Activated T-cell treated with anti-CD3 and anti-CD28 coated beads, Interleukin-2, amount 50 U/mL, for 72 hours (primary cell): ENCODE data around the gene MS4A4A. TPM values are rescaled to one million over a fixed set of nuclear protein-coding genes. Genes with fewer than 3 reads are reported as not detected.
"Not testable (repeated sequence)": the region's sequence is repeated elsewhere in the genome, so short reads cannot be mapped to it uniquely, and the experiment has no call there.

ENCODE experiments used
- ATAC-seq, 2 donors: fragments of 150-1000 bp; cut with Tn5 transposase; replicated peaks in 1 of 2; 2 replicates each; pipeline ENCODE4 v1.10.0; 2021; ENCODE audit warnings: moderate library complexity in 2 of 2, mild to moderate bottlenecking in 1 of 2
- DNase-seq, 2 donors: peaks; one replicate each; pipeline ENCODE4 v3.0.0; 2021 to 2022; ENCODE audit warnings: mixed read lengths in 1 of 2
- H3K27ac Mint-ChIP-seq: one replicate; pipeline ENCODE4 v1.8.0; 2022; ENCODE audit warnings: mild to moderate bottlenecking, moderate library complexity, mixed read lengths
- H3K27me3 Mint-ChIP-seq: one replicate; pipeline ENCODE4 v1.8.0; 2022; ENCODE audit warnings: low read depth, mixed read lengths
- H3K36me3 Mint-ChIP-seq, 2 donors: one replicate each; pipeline ENCODE4 v1.8.0; 2022; ENCODE audit warnings: mixed read lengths in 2 of 2, mild to moderate bottlenecking in 1 of 2; ENCODE audit not compliant: insufficient read depth in 2 of 2
- H3K4me1 Mint-ChIP-seq: one replicate; pipeline ENCODE4 v1.8.0; 2022; ENCODE audit warnings: low read depth, mixed read lengths
- H3K4me3 Mint-ChIP-seq, 2 donors: one replicate each; pipeline ENCODE4 v1.8.0; 2022; ENCODE audit warnings: mild to moderate bottlenecking in 2 of 2, mixed read lengths in 2 of 2, moderate library complexity in 2 of 2
- H3K9me3 Mint-ChIP-seq, 2 donors: one replicate each; pipeline ENCODE4 v1.8.0; 2022; ENCODE audit warnings: mixed read lengths in 2 of 2
- total RNA-seq, 2 donors: library from RNA; stranded (reverse); gene quantifications; one replicate each; pipeline ENCODE4 v1.2.3, GENCODE V29; 2022

MS4A4A gene
- total RNA-seq, 2 donors from 2014 or later = not detected

DNA sequence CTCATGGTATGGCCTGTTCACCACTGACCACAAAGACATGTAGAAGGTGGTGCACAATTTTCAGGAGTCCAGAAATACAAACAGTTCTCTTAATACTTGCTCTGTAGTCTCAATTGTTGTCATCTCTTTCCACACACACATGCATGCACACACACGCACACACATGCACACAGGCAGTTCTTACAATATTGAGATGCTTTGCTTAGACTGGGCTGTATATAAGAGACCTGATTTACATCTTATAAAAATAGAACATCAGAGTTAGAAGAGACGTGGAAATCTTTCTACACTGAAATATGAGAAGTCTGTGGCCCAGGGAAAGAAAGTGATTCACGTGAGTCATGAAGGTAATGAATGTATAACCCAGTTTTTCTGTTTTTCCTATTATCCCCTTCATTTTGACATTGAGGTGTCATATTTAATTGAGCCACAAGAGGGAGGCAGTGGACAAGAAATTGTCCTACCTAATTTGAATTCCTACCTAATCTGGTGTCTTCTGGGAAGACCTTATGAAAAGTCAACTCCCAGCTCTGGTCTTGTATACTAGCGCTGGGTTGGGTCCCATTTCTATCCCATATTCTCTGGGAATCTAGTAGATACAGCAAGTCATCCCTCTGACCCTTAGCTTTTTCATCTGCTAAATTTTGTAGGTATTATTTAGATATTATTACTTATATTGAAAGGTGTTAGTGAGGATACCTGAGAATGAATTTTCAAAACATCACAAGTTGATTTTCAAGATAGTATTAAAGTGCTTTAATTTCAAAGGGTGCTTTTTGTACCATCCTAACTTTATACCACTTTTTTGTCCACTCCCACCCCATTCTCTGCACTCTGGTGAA, 14.9 kb upstream of the MS4A4A start:
- no peak overlapping the region for H3K27ac Mint-ChIP-seq
- H3K36me3 Mint-ChIP-seq = peaks cover 0 to 4% of the 10 kb centered on the region in 2 donors
- DNase-seq (peak; percentile 9 to 42), ATAC-seq (peak; percentile 39 to 45)
- no peak overlapping the region for H3K4me3 Mint-ChIP-seq
- H3K9me3 Mint-ChIP-seq = peaks cover 1 to 4% of the 10 kb centered on the region in 2 donors
- peaks cover 29% of the 10 kb centered on the region for H3K27me3 Mint-ChIP-seq
- no peaks in the 10 kb centered on the region for H3K4me1 Mint-ChIP-seq

DNA sequence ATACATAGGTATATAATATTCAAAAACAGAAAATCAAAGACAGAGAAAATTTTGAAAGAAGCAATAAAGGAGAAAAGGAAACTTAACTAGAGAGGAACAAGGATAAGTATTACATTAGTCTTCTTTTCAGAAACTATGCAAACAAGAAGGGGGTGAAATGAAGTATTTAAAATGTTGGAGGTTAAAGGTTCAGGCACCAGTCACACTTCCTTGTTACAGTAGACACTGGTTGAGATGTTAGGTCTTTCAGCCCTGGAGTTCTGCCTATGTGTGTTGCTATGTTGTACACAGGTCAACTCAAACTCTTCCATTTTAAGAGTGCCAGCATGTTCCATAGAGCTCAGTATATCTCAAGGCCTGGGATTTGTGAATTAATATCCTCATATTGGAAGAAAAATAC, 6.0 kb upstream of the MS4A4A start:
- Mint-ChIP-seq H3K4me3 (no peak overlapping the region), H3K27ac (no peak overlapping the region), H3K4me1 (peaks cover 12% of the 10 kb centered on the region), H3K9me3 (peaks cover 1 to 4% of the 10 kb centered on the region in 2 donors), H3K36me3 (peaks cover 1 to 3% of the 10 kb centered on the region in 2 donors), H3K27me3 (peaks cover 35% of the 10 kb centered on the region)
- ATAC-seq (no peak), DNase-seq (no peak)

DNA sequence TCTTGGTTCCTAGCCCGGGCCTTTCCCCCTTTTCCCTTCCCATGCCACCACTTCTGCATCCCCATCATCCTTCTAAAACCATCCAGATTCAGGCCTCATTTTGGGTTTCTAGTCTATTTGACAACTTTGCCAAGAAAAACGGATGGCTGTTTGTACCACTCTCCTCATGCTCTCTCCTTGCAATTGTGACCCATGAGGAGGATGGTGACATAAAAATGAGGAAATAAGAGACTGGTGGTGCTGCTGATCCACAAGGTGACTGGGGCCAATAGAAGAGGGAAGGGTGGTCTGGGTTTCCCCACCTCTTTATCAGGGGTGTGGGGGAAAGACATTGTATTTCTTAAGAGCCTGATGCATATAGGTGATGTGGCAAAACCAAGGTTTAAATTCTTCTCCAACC, 1.0 kb downstream of the MS4A4A start:
- Mint-ChIP-seq H3K27me3 (peaks cover 24% of the 10 kb centered on the region), H3K9me3 (peaks cover 0 to 2% of the 10 kb centered on the region in 2 donors), H3K4me1 (no peaks in the 10 kb centered on the region), H3K4me3 (no peak overlapping the region), H3K36me3 (no peaks in the 10 kb centered on the region), H3K27ac (no peak overlapping the region)
- DNase-seq = no peak
- ATAC-seq = no peak

DNA sequence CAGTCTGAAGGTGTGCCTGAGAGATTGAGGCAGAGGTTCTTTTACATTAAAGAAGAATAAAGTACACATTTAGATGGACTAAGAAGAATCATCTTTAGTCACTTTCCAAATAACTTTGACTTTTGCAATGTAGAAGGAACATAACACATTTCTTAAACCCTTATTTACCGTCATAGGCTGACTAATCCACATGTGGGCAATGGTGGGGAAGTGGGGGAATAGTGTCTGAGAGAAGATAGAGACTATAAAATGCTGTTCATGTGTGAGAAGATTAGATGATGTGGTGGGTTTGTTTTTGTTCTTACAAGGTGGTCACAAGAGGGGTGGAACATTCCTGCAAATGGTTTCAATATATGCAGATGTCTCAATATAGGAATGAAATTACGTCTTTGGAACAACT, 1.8 kb downstream of the MS4A4A start:
- Mint-ChIP-seq H3K4me3 (no peak overlapping the region), H3K9me3 (no peaks in the 10 kb centered on the region), H3K27ac (no peak overlapping the region), H3K27me3 (peaks cover 24% of the 10 kb centered on the region), H3K4me1 (no peaks in the 10 kb centered on the region), H3K36me3 (no peaks in the 10 kb centered on the region)
- no peak for ATAC-seq
- no peak for DNase-seq

DNA sequence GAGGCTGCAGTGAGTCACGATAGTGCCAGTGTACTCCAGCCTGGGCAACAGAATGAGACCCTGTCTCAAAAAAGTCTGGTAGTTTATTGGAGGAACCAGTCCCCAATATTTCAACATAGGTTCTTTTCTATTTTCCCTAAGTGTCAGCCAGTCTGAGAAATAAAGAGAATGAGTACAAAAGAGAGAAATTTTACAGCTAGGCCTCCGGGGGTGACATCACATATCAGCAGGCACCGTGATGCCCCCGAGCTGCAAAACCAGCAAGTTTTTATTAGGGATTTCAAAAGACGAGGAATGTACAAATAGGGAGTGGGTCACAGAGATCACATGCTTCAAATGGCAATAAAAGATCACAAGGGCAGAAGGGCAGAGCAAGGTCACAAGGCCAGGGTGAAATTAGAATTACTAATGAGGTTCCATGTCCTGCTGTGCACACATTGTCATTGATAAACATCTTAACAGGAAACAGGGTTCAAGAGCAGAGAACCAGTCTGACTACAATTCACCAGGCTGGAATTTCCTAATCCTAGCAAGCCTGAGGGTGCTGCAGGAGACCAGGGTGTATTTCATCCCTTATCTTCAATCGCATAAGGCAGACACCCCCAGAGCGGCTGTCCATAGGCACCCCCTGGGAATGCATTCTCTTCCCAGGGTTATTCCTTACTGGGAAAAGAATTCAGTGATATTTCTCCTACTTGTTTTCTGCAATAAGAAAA, 5.1 kb downstream of the MS4A4A start:
- not testable (repeated sequence) for DNase-seq, H3K4me3 Mint-ChIP-seq, H3K9me3 Mint-ChIP-seq, H3K36me3 Mint-ChIP-seq, H3K4me1 Mint-ChIP-seq, ATAC-seq
- peaks cover 17% of the 10 kb centered on the region for H3K27me3 Mint-ChIP-seq
- H3K27ac Mint-ChIP-seq = peak overlapping the region; percentile 7

DNA sequence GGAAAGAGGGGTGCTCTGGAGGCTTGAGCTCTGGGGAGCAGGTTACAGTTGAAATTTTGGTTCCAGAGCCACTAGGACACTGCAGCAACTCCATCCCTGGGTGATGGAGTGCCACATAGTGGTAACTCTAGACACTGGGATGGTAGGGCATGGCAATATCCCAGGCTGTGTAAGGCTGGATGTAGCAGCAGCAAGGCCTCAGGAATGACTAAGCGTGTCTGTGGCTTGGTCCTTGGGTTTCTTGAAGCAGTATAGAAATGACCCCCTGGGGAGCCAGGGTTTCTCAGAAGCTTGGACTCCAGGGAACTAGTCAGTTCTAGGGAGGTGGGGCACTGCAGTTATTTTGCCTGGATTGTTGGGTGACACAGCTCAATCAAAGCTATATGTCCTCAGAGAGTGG, 8.1 kb downstream of the MS4A4A start:
- H3K4me1 Mint-ChIP-seq = no peaks in the 10 kb centered on the region
- no peaks in the 10 kb centered on the region for H3K36me3 Mint-ChIP-seq
- no peak overlapping the region for H3K4me3 Mint-ChIP-seq
- peaks cover 11% of the 10 kb centered on the region for H3K27me3 Mint-ChIP-seq
- DNase-seq (no peak), ATAC-seq (no peak)
- H3K27ac Mint-ChIP-seq = no peak overlapping the region
- no peaks in the 10 kb centered on the region for H3K9me3 Mint-ChIP-seq

DNA sequence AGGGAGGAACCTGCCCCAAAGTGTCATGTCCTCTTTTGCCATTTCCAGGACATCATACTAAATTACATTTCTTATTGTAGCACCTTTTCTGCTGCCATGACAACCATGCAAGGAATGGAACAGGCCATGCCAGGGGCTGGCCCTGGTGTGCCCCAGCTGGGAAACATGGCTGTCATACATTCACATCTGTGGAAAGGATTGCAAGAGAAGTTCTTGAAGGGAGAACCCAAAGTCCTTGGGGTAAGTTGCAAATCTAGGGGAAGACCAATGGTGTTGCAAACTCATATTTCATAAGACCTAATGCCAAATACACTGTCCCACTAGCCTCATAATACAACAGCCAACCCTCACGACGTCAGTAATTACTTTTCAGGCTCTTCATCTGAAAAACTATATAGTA, 11.7 kb downstream of the MS4A4A start:
- no peak for ATAC-seq

DNA sequence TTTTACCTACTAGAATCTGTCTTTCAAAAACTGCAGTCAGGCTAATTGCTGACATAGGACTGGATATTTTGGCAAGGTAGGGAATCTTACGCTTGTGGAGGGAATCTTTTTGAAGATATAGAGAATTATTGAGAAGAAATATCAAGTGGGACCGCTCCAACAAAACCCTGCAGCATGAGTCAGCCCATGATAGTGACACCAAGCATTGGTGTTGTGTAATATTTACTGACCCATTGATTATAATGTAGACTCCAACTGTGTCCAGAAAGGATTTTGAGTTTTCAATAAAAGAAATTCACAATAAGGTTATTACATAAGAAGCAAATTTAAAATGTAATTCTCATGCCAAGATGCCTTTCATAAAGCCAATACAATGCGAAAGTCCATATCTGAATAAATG, 20.7 kb downstream of the MS4A4A start:
- DNase-seq = no peak
- ATAC-seq = no peak
- H3K27me3 Mint-ChIP-seq = peaks cover 39% of the 10 kb centered on the region
- no peak overlapping the region for H3K4me3 Mint-ChIP-seq
- no peak overlapping the region for H3K27ac Mint-ChIP-seq
- no peaks in the 10 kb centered on the region for H3K36me3 Mint-ChIP-seq
- H3K4me1 Mint-ChIP-seq = no peaks in the 10 kb centered on the region
- H3K9me3 Mint-ChIP-seq = no peaks in the 10 kb centered on the region

More for the DNA sequence above, 11.7 kb downstream of the MS4A4A start:
- Mint-ChIP-seq H3K4me3 (no peak overlapping the region), H3K4me1 (no peaks in the 10 kb centered on the region), H3K9me3 (no peaks in the 10 kb centered on the region), H3K27ac (no peak overlapping the region), H3K27me3 (peaks cover 24% of the 10 kb centered on the region), H3K36me3 (no peaks in the 10 kb centered on the region)
- no peak for DNase-seq

DNA sequence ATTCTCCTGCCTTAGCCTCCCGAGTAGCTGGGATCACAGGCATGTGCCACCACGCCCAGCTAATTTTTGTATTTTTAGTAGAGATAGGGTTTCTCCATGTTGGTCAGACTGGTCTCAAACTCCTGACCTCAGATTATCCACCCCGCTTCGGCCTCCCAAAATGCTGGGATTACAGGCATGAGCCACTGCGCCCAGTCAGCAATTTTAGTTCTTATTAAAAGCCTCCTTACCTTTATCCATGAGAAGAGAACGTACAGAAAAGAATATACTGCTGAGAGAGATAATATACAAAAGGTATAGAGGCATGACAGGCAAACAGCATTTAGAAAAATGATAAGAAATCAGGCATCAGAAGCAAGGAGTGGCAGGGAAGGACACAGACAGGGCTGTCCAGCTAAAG, 21.4 kb downstream of the MS4A4A start:
- H3K9me3 Mint-ChIP-seq, H3K4me1 Mint-ChIP-seq, H3K4me3 Mint-ChIP-seq, H3K36me3 Mint-ChIP-seq, ATAC-seq, H3K27ac Mint-ChIP-seq, DNase-seq: not testable (repeated sequence)
- peaks cover 39% of the 10 kb centered on the region for H3K27me3 Mint-ChIP-seq

DNA sequence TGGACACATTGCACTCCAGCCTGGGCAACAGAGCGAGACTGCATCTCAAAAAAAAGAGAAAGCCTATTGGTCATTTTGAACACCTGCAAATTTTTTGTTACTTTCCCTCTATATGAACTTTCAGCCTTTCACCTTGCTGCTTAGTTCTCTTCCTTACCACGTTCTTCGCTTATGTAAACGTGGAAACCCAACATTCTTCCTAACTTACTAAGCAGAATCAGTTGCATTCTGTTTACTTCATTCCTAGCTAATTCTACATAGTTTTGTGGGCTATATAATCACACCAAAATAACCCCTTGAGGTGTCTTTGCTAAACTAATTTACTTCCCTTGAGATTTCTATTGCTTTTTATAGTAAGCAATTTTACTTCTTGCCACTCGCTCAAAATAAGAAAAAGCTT, 23.2 kb downstream of the MS4A4A start:
- Mint-ChIP-seq H3K36me3 (no peaks in the 10 kb centered on the region), H3K4me1 (peaks cover 22% of the 10 kb centered on the region), H3K27ac (no peak overlapping the region), H3K4me3 (no peak overlapping the region), H3K9me3 (no peaks in the 10 kb centered on the region), H3K27me3 (peaks cover 37% of the 10 kb centered on the region)
- DNase-seq = no peak
- no peak for ATAC-seq

DNA sequence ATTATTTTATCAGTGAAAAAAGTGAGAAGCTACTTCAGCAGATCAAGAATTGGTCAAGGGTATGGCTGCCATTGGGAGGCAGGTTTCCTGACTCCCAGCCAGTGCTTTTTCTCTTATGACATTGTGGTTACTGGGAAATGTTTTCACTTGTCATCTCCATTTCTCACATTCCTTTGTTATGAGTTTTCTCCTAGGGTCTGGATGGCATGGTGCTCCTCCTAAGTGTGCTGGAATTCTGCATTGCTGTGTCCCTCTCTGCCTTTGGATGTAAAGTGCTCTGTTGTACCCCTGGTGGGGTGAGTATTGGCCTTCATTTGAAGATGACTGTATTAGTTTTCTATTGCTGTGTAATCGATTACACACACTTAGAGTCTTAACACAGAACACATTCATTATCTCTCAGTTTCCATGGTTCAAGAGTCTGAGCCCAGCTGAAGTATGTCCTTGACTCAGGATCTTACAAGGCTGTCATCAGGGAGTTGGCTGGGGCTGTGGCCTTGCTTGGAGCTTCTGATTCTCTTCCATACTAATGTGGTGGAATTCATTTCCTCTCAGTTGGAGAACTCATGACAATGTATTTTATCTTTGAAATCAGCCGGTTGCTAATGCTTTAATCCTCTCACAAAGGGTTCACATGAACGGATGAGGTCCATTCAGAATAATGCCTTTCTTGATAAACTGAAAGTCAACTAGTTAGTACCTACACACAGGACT, 25.6 kb downstream of the MS4A4A start:
- no peaks in the 10 kb centered on the region for H3K36me3 Mint-ChIP-seq
- ATAC-seq (no peak), DNase-seq (no peak)
- H3K27ac Mint-ChIP-seq = no peak overlapping the region
- no peak overlapping the region for H3K4me3 Mint-ChIP-seq
- H3K9me3 Mint-ChIP-seq = no peaks in the 10 kb centered on the region
- peaks cover 33% of the 10 kb centered on the region for H3K4me1 Mint-ChIP-seq
- peaks cover 47% of the 10 kb centered on the region for H3K27me3 Mint-ChIP-seq

DNA sequence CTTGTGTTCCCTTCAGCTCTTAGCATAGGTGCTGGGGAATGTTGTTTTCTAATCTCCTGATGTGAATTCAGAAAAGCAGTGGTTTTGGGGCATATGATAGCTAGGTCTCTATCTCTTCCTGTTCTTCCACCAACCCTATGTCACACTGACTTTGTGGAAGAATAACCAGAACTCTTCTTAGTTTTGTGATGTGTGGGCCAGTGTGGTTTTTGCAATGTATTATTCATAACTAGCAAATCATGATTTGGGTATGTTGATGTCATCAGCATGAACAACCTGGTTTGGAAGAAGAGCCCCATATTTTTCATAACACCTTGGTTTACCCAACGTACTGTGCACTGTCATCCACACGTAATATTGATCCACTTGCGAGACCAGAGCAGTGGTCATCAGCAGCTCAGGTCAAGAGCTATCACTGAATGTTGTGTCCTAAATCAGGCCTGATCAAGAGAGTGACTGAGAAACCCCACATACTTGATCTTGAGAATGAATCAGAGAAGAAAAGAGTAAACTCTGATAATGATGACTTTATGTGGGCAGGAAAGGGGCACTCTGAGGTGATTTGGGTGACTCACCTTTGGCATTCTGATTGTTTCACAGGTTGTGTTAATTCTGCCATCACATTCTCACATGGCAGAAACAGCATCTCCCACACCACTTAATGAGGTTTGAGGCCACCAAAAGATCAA, 27.2 kb downstream of the MS4A4A start:
- Mint-ChIP-seq H3K27me3 (peaks cover 52% of the 10 kb centered on the region), H3K4me3 (peak overlapping the region in 1 of 2 donors; percentile 38), H3K9me3 (no peaks in the 10 kb centered on the region), H3K36me3 (no peaks in the 10 kb centered on the region), H3K4me1 (peaks cover 33% of the 10 kb centered on the region), H3K27ac (peak overlapping the region; percentile 80)
- peak; percentile 53 to 62 for DNase-seq
- peak; percentile 87 to 90 for ATAC-seq
